RWPE2 (cell line): ENCODE data around the gene CASP12.
A peak's percentile ranks its signal among the peaks of the same experiment; 100 is the strongest.

ENCODE experiments used
- ATAC-seq: fragments of 200-7000 bp; cut with Tn5 transposase; 3 replicates; pipeline ENCODE4 v1.9.1; 2021; ENCODE audit warnings: low read depth
- DNase-seq: peaks from one replicate; pipeline ENCODE4 v3.0.0-alpha.2; 2020; ENCODE audit warnings: low spot score
- H3K27ac ChIP-seq: fragments of 450-650 bp; 2 replicates; pipeline ENCODE4 v1.5.1; 2017; ENCODE audit warnings: mild to moderate bottlenecking; ENCODE audit not compliant: poor library complexity, severe bottlenecking
- H3K27me3 ChIP-seq: fragments of 250-450 bp; sonication (Bioruptor Pico); 2 replicates; pipeline ENCODE4 v1.5.1; 2021; ENCODE audit warnings: mild to moderate bottlenecking, moderate library complexity; ENCODE audit not compliant: insufficient read depth, poor library complexity, severe bottlenecking
- H3K36me3 ChIP-seq: fragments of 250-450 bp; sonication (Bioruptor Pico); 2 replicates; pipeline ENCODE4 v1.5.1; 2020; ENCODE audit warnings: low read depth, mild to moderate bottlenecking, moderate library complexity
- H3K4me1 ChIP-seq: fragments of 250-450 bp; sonication (Bioruptor Pico); 2 replicates; pipeline ENCODE4 v1.5.1; 2021; ENCODE audit warnings: mild to moderate bottlenecking, moderate library complexity; ENCODE audit not compliant: insufficient read depth, poor library complexity, severe bottlenecking
- H3K4me3 ChIP-seq: fragments of 250-450 bp; sonication (Bioruptor Pico); 2 replicates; pipeline ENCODE4 v1.5.1; 2021; ENCODE audit warnings: mild to moderate bottlenecking, moderate library complexity; ENCODE audit not compliant: severe bottlenecking
- H3K9me3 ChIP-seq: fragments of 250-450 bp; sonication (Bioruptor Pico); 2 replicates; pipeline ENCODE4 v1.5.1; 2021; ENCODE audit warnings: mild to moderate bottlenecking, moderate library complexity; ENCODE audit not compliant: severe bottlenecking
- CTCF ChIP-seq: fragments of 450-650 bp; IDR thresholded peaks from one replicate; pipeline ENCODE4 v1.5.1; 2017; ENCODE audit warnings: mild to moderate bottlenecking, moderate library complexity; ENCODE audit not compliant: poor library complexity, severe bottlenecking

Gene CASP12

DNA sequence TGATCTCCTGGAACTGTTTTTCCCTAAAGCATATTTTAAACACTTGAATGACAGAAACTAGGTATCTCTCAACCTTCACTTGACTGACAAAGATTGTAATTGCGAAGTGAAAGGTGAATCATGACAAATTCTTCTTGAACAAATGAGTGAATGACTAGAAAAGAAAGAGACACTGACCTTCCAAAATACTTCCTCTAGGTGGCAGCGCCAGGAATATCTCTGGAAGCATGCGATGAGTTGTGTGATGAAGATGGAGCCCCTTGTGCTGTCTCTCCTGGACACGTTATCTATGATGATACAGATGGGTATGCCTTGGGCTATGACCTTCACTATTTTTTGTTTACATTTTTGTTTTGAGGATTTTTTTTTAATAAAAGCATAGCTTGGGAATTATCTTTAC is 7.0 kb upstream of the CASP12 start:
- Histone ChIP-seq H3K9me3 (no peaks in the 10 kb centered on the region), H3K27me3 (no peaks in the 10 kb centered on the region), H3K36me3 (no peaks in the 10 kb centered on the region), H3K4me3 (no peak overlapping the region), H3K27ac (no peak overlapping the region), H3K4me1 (no peaks in the 10 kb centered on the region)
- TF ChIP-seq CTCF, result peak; percentile 22
- DNase-seq (no peak), ATAC-seq (no peak)

DNA sequence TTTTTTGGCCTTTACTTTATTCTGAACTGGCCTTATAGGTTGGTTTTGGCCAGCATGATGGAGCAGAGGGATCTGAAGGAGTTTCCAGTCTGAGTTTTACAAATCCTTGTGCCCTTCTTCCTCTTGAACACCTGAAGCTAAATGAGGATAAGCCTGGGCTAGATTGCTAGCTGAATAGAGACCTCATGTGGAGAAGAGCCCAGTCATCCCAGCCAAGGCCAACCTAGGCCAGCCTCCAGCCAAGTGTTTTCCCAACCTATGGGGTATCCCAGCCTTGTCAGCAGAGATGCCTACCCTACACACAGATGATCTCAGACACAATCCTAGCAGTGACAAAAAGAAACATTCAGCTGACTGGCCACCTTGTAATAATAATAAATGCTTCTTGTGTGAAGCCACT is 966 bp upstream of the CASP12 start:
- Histone ChIP-seq H3K9me3 (no peaks in the 10 kb centered on the region), H3K27ac (no peak overlapping the region), H3K27me3 (no peaks in the 10 kb centered on the region), H3K4me1 (no peaks in the 10 kb centered on the region), H3K4me3 (no peak overlapping the region), H3K36me3 (no peaks in the 10 kb centered on the region)
- no peak for TF ChIP-seq CTCF
- DNase-seq (no peak), ATAC-seq (no peak)

GRCh38 chr11:104898685-104899013 is 389 bp upstream of the CASP12 start:
- Histone ChIP-seq H3K27ac (no peak overlapping the region), H3K9me3 (no peaks in the 10 kb centered on the region), H3K36me3 (no peaks in the 10 kb centered on the region), H3K27me3 (no peaks in the 10 kb centered on the region), H3K4me1 (no peaks in the 10 kb centered on the region), H3K4me3 (no peak overlapping the region)
- TF ChIP-seq CTCF, result no peak
- DNase-seq (no peak), ATAC-seq (no peak)

- Histone ChIP-seq H3K9me3 (no peaks in the 10 kb centered on the region), H3K36me3 (no peaks in the 10 kb centered on the region), H3K4me1 (no peaks in the 10 kb centered on the region), H3K27ac (no peak overlapping the region), H3K27me3 (no peaks in the 10 kb centered on the region), H3K4me3 (no peak overlapping the region)
- no peak for TF ChIP-seq CTCF
- ATAC-seq (no peak), DNase-seq (no peak)
Observed at GRCh38 chr11:104895634-104896033, 2.6 kb downstream of the CASP12 start.

GRCh38 chr11:104893876-104894275 is 4.4 kb downstream of the CASP12 start:
- no peak for TF ChIP-seq CTCF
- DNase-seq (no peak), ATAC-seq (no peak)
- Histone ChIP-seq H3K27me3 (no peaks in the 10 kb centered on the region), H3K36me3 (no peaks in the 10 kb centered on the region), H3K9me3 (no peaks in the 10 kb centered on the region), H3K4me3 (no peak overlapping the region), H3K4me1 (no peaks in the 10 kb centered on the region), H3K27ac (no peak overlapping the region)
